ENCODE measurements around the gene ZNF385C. TPM values are rescaled to one million over a fixed set of nuclear protein-coding genes. Genes with fewer than 3 reads are reported as not detected.

The ZNF385C gene
- total RNA-seq, 2 donors from 2014 or later, result 2.3 to 11.8 TPM

GRCh38 chr17:42094375-42095069, 3.8 kb downstream of the ZNF385C start:
- 86% methylated on average over 12 of the region's 12 CpGs for WGBS
- H3K9me3 ChIP-seq, result no peaks in the 10 kb centered on the region
- H3K36me3 ChIP-seq, result no peaks in the 10 kb centered on the region
- intact Hi-C loops (cut with DNase I), result no loop called here
- no peak for DNase-seq (ENCODE audit: low spot score)
- no peaks in the 10 kb centered on the region for H3K27me3 ChIP-seq (replicated peaks; ENCODE audit: insufficient read depth)
- no peak for TF ChIP-seq POLR2AphosphoS5 (IDR thresholded peaks at IDR 0.05)
- TF ChIP-seq CTCF (IDR thresholded peaks at IDR 0.05), result no peak
- TF ChIP-seq POLR2A (IDR thresholded peaks at IDR 0.05), result no peak
- no peak overlapping the region for H3K27ac ChIP-seq
- H3K4me1 ChIP-seq (replicated peaks), result no peaks in the 10 kb centered on the region
- no peak overlapping the region for H3K4me3 ChIP-seq

- Histone ChIP-seq H3K9me3 (no peaks in the 10 kb centered on the region), H3K27ac (no peak overlapping the region), H3K4me1 (replicated peaks) (no peaks in the 10 kb centered on the region), H3K36me3 (no peaks in the 10 kb centered on the region), H3K4me3 (no peak overlapping the region), H3K27me3 (replicated peaks; ENCODE audit: insufficient read depth) (peaks cover 2% of the 10 kb centered on the region)
- TF ChIP-seq POLR2AphosphoS5 (IDR thresholded peaks at IDR 0.05) (no peak), POLR2A (IDR thresholded peaks at IDR 0.05) (no peak), CTCF (IDR thresholded peaks at IDR 0.05) (no peak)
- intact Hi-C loops (cut with DNase I), result no loop called here
- no peak for DNase-seq (ENCODE audit: low spot score)
- WGBS, result 71% methylated on average over 6 of the region's 6 CpGs
These were observed 5.3 kb downstream of the ZNF385C start for GRCh38 chr17:42092939-42093338.

- intact Hi-C loops (cut with DNase I), result no loop called here
- DNase-seq (ENCODE audit: low spot score), result no peak
- no peak for TF ChIP-seq CTCF (IDR thresholded peaks at IDR 0.05)
- TF ChIP-seq POLR2A (IDR thresholded peaks at IDR 0.05), result no peak
- no peak for TF ChIP-seq POLR2AphosphoS5 (IDR thresholded peaks at IDR 0.05)
- H3K4me3 ChIP-seq, result no peak overlapping the region
- H3K4me1 ChIP-seq (replicated peaks), result no peaks in the 10 kb centered on the region
- no peaks in the 10 kb centered on the region for H3K9me3 ChIP-seq
- 82% methylated on average over 8 of the region's 8 CpGs for WGBS
- H3K36me3 ChIP-seq, result no peaks in the 10 kb centered on the region
- H3K27ac ChIP-seq, result no peak overlapping the region
- peaks cover 2% of the 10 kb centered on the region for H3K27me3 ChIP-seq (replicated peaks; ENCODE audit: insufficient read depth)
These were observed 7.1 kb downstream of the ZNF385C start for GRCh38 chr17:42090964-42091790.

- Histone ChIP-seq H3K9me3 (no peaks in the 10 kb centered on the region), H3K4me3 (no peak overlapping the region), H3K27ac (no peak overlapping the region), H3K27me3 (replicated peaks; ENCODE audit: insufficient read depth) (peaks cover 2% of the 10 kb centered on the region), H3K36me3 (no peaks in the 10 kb centered on the region), H3K4me1 (replicated peaks) (no peaks in the 10 kb centered on the region)
- TF ChIP-seq POLR2A (IDR thresholded peaks at IDR 0.05) (no peak), POLR2AphosphoS5 (IDR thresholded peaks at IDR 0.05) (no peak), CTCF (IDR thresholded peaks at IDR 0.05) (no peak)
- intact Hi-C loops (cut with DNase I), result no loop called here
- WGBS, result 92% methylated on average over 8 of the region's 8 CpGs
- DNase-seq (ENCODE audit: low spot score), result no peak
These were observed 9.5 kb downstream of the ZNF385C start for GRCh38 chr17:42088736-42089135.

All from prostate gland (tissue), 2 donors.